Omental fat pad (tissue), 4 donors: ENCODE measurements around the gene EBF3. TPM values are rescaled to one million over a fixed set of nuclear protein-coding genes. Genes with fewer than 3 reads are reported as not detected.

Source experiments
- ATAC-seq: fragments of 150-250 bp; one replicate; pipeline ENCODE4 v1.9.1; 2016; ENCODE audit warnings: mild to moderate bottlenecking, moderate library complexity; ENCODE audit not compliant: low FRiP score
- DNase-seq: peaks from one replicate; pipeline ENCODE4 v3.0.0-alpha.2; 2019; ENCODE audit warnings: low spot score
- total RNA-seq, 4 donors: library from RNA; depleted of rRNA; stranded (reverse); fragments of >200 nt; gene quantifications; one replicate each; pipeline ENCODE4 v1.1.0, GENCODE V29; 2016
- TF ChIP-seq, protein P1 (sequence below), 3 donors: fragments of 450-650 bp; IDR thresholded peaks; one replicate each; pipeline ENCODE4 v1.5.1; 2016 to 2017; ENCODE audit warnings: antibody characterized with exemption in 3 of 3, mild to moderate bottlenecking in 3 of 3, moderate library complexity in 2 of 3

The EBF3 gene
- total RNA-seq, 4 donors from 2014 or later = 4.0 to 50.8 (median 18.8) TPM

DNA sequence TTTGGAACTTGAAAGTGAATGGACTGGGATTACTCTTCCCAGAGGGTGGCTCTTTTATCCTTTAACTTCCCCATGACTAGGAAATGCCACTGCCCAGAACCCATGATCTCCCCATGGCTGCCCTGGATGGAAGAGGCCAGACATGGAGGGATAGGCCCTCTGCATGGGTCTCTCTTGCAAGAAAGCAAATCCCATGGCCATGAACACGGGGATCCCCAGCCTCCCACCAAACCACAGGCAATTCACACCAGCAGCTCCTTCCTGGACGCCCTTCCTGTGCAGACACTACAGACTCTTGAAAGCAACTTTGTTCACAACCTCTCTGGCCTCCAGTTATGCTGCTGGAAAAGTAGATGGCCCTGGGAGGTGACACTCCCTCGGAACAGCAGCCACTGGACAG lies 55.0 kb downstream of the EBF3 start:
- TF ChIP-seq, protein P1, sequence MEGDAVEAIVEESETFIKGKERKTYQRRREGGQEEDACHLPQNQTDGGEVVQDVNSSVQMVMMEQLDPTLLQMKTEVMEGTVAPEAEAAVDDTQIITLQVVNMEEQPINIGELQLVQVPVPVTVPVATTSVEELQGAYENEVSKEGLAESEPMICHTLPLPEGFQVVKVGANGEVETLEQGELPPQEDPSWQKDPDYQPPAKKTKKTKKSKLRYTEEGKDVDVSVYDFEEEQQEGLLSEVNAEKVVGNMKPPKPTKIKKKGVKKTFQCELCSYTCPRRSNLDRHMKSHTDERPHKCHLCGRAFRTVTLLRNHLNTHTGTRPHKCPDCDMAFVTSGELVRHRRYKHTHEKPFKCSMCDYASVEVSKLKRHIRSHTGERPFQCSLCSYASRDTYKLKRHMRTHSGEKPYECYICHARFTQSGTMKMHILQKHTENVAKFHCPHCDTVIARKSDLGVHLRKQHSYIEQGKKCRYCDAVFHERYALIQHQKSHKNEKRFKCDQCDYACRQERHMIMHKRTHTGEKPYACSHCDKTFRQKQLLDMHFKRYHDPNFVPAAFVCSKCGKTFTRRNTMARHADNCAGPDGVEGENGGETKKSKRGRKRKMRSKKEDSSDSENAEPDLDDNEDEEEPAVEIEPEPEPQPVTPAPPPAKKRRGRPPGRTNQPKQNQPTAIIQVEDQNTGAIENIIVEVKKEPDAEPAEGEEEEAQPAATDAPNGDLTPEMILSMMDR (IDR thresholded peaks at IDR 0.05) = no peak
- ATAC-seq (no peak), DNase-seq (no peak)

DNA sequence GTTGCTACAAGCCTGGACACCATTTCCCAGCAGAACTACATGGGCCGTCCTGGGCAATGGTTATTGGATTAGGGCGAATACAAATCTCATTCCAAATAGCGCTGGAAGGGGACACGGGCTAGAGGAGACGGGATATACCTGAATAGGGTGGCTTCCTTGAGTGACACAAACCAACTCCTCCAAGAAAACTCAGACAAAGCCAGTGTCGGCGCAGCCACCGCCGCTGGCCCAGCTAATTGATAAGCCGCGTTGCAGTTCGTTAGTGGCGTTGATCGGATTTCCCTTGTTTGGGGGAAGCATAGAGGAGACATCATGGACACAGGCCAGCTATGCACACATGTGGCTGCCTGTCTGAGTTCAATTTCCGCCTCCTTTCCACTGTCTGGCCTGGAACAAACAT lies 55.7 kb downstream of the EBF3 start:
- DNase-seq (no peak), ATAC-seq (no peak)
- TF ChIP-seq, protein P1 (IDR thresholded peaks at IDR 0.05) = no peak

DNA sequence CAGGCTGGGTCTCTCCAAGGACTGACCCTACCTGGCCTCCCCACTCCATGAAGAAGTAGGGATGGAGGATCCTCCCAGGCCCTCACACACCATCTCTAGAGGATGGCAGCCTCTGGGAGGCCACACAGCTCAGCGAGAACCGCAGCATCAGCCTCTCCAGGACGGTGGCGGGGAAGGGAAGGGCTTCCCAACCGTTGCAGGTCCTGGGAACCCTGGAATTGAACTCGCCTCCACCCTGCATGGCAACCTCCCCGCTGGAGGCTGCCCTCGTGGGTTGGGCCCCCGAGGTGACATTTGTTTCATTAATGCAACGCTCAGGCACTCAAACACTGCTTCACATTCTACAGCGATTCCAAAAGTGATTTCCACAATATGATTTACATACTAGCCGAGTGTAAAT lies 58.5 kb downstream of the EBF3 start:
- ATAC-seq (no peak), DNase-seq (no peak)
- TF ChIP-seq, protein P1 (IDR thresholded peaks at IDR 0.05) = no peak

DNA sequence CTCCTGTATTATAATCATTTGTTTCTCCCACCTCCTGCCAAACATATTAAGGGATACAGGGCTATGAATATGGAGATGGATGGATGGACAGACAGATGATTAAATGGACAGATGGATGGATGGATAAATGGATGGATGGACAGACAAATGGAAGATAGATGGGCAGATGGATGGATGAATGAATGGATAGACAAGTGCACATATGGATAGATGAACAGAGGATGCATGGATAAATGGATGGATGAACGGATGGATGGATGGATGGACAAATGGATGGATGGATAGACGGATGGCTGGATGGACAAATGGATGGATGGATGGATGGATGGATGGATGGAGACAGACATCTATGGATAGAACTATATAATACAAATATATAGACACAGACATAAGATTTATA lies 59.8 kb downstream of the EBF3 start:
- TF ChIP-seq, protein P1 (IDR thresholded peaks at IDR 0.05) = no peak
- ATAC-seq (no peak), DNase-seq (no peak)

DNA sequence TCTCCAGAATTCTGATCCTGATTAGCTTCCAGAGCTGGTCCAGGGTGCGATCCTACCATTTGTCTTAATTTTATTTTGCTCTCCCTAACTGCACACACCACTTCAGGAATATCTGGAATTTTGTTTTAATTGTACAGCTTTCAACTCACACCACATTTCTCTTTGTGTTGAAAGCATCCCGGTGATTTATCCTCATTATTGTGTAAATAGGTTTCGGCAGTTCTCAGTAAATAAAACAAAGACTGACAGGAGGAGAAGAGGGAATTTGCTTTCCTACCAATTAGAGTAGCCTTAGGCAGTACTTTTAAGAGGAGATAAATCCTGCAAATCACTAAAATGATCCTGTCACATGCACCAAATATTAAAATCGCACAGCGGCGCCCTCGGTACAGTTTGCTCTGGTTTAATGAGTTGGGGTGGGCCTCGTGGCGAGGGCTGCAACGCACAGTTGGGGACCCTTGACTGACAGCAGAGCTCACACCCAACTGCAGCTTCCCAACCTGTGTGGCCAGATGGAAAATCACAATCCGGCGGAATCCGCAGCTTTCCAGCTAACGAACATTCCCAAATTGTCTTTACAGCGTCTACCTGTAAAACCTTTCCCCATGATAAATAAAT lies 62.6 kb downstream of the EBF3 start:
- TF ChIP-seq, protein P1 (IDR thresholded peaks at IDR 0.05) = no peak
- ATAC-seq = no peak

DNA sequence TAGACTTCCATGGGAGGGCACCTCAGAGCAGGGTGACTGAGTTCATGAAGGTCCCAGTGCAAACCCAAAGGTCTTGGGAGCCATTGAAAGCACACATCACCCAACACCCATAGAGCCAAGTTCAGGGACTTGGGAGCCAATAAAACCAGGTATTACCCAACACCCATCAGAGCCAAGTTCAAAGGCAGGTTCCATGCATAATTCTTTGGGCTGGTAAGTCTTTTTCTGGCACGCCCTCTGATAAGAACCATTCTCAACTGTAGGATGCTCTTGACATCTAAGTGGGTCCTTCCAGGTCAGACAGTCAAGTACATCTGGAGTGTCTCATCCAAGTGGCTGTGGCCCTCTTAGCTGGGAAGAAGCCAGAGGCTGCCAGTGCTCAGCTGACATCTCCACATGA lies 63.2 kb downstream of the EBF3 start:
- DNase-seq = no peak
- no peak for ATAC-seq
- TF ChIP-seq, protein P1 (IDR thresholded peaks at IDR 0.05) = no peak

More for the DNA sequence above, 62.6 kb downstream of the EBF3 start:
- no peak for DNase-seq
